IPS-NIHi7 (cell line): ENCODE results near the gene DOCK6.
A peak's percentile ranks its signal among the peaks of the same experiment; 100 is the strongest.

Source experiments
- DNase-seq: peaks from one replicate; pipeline ENCODE4 v3.0.0; 2012; ENCODE audit warnings: mixed read lengths; ENCODE audit errors: extremely low spot score

The DOCK6 gene

DNA sequence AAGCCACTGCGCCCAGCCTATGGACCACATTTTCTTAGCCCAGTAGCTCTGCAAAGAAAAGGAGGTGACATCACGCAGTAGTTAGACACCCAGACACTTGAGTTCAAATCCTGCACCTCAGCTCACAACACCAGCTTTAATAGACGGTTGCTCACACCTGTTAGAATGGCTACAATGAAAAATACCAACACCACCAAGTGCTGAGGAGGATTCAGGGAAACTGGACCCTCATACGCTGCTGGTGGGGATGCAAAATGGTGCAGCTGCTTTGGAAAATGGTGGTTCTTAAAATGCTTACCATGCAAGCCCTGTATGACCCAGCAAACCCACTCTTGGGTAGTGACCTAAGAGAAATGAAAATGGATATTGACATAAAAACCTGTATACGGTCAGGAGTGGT lies 11.7 kb upstream of the DOCK6 start:
- DNase-seq = no peak

DNA sequence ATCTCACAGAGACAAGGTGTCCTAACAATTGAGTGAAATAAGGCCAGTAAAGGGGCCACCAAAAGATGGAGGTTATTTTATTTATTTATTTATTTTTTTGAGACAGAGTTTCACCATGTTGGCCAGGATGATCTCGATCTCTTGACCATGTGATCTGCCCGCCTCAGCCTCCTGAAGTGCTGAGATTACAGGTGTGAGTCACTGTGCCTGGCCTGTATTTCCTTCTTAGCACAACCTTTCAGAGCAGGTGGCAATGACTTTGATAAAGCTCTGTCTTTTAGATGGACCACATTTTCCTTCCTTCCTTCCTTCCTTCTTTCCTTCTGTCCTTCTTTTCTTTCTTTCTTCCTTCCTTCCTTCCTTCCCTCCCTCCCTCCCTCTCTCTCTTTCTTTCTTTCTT lies 11.0 kb upstream of the DOCK6 start:
- no peak for DNase-seq

DNA sequence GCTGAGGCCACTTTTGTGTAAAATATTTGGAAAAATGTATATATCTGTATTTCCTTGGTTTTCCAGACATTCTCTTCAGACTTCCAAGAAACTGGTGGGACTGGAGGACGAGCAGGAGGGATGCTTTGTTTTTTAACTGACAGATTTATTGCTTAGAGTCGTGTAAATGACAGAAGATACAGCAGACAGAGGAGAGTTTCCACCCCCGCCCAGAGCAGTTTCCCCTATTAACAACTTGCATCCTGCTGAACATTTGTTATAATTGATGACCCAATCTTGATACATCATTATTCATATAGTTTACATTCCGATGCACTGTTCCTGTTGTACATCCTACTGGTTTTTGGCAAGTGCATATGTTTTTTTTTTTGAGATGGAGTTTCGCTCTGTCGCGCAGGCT lies 7.1 kb upstream of the DOCK6 start:
- DNase-seq = no peak

DNA sequence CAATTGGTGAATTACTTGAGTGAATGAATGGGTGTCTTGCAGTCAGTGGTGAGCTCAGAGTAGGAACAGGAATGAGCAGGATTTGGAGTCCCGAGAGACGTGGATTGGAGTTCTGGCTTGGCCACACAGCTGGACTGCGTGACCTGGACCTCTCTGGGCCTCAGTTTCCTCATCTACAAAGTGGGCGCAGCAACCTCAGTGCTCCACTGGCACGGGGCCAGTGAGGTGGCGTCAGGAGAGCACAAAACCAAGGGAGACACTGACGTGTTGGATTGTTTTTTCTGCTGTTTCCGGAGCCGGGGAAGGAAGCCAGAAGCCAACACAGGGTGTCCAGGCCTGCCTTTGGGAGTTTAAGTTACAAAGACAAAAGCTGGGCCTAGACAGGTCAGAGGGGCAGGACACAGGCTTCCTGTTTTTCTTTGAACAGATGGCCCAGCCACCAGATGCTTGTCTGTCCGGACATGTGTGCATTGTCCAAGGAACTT lies 6.5 kb upstream of the DOCK6 start:
- no peak for DNase-seq

DNA sequence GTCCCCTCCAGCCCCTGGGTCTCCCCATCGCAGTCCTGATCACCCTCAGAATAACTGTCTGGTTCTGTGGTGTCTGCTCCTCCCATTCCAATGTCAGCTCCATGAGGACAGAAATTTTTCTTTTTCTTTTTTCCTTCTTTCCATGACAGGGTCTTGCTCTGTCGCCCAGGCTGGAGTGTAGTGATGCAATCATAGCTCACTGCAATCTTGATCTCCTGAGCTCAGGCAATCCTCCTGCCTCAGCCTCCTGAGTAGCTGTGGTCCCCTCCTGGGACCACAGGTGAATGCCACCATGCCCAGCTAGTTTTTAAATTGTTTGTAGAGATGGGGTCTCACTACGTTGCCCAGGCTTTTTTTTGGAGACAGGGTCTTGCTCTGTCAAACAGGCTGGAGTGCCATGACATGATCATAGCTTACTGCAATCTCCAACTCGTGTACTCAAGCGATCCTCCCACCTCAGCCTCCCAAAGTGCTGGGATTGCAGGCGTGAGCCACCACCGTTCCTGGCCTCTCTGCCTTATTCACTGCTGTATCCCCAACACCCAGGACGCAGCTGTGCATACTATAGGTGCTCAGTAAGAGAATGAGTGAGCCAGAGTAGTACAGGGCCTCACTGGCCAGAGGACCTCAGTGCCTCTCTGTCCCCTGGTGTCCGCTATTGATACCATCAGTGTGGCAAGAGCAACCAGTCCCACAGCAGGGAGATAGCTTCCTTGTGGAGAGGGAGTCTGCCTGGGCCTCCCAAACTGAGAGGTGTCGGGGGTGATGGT lies 5.2 kb upstream of the DOCK6 start:
- DNase-seq = no peak

DNA sequence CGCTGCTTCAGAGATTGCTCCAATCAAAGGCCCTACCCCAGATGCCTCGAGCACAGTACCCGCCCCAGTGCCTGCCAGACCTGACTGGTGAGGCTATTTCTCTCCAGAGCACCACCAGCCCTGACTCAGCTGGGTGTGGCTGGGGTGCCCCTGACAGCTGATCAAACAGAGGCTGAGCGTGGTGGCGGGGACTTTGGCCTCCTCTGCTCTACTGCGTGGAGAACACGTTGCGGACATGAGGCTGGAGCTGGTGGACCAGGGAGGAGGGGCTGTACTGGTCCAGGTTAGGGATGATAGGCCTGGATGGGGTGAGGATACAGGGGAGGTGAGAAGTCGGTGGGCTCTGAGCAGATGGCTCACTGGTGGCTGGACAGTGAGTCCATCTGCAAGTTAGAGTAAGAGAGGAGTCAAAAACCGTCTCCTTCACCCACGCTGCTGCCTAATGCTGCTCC lies 3.5 kb upstream of the DOCK6 start:
- no peak for DNase-seq

DNA sequence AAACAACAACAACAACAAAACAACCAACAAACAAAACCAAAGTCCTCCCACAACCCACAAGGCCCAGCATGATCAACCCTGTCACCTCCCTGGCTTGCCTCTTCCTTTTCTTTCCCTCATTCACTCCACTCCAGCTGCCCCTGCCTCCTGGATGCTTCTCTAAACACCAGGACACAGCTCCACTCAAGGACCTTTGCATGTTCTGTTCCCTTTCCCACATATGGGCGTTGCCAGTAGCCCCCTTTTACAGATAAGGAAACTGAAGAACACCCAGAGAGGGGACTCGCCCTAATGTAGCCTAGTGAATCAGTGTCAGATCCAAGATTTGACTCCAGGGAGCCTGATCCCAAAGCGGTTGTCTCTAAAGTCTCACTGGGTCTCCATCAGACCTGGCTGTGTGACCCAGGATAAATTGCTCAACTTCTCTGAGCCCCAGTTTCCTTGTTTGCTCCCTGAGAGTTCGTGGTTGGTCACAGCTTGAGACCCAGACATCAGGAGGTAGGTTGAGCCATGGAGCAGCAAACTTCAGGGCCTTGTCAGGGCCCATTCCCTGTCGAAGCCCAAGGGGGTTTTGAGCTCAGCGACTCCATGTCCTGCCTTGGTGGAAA lies 3.0 kb upstream of the DOCK6 start:
- DNase-seq = no peak

DNA sequence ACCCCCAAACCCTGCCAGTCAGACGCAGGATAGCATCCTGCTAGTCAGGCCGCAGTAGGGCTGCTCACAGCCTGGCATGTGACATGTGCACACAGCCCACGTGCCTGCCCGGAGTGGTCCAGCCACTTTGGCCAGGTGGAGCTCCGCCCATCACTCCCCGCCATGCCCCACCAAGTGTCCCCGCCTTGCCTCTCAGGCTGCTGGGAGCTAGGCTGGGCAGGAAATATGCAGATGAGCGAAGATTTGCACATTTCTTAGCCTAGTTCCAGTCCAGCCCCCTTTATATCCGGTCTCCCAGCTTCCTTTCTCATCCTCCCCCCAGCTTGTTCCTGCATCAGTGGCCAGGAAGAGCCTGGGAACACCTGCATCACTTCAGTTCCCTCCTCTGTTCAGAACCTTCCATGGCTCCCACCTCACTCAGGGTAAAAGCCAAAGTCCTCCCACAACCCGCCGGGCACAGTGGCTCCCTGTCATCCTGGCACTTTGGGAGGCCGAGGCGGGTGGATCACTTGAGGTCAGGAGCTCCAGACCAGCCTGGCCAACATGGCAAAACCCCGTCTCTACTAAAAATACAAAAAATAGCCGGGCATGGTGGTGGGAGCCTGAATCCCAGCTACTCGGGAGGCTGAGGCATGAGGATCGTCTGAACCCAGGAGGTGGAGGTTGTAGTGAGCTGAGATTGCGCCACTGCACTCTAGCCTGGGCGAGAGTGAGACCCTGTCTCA lies 2.3 kb upstream of the DOCK6 start:
- peak; percentile 67 for DNase-seq

DNA sequence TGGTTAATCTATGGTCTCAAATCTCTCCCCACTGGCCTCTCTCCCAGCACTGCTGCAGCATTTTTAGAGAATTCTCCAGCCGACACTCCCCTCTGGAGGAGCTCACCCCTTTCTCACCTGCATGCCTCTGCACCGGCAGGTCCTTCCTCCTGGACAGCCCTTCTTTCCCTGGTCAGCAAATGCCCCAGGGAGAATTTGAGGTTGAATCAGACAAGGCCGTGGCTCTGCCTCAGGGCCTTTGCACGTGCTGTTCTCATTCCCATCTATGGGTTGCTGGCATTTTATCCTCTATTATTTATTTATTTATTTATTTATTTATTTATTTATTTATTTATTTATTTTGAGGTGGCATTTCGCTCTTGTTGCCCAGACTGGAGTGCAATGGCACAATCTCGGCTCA lies 1.4 kb upstream of the DOCK6 start:
- no peak for DNase-seq

DNA sequence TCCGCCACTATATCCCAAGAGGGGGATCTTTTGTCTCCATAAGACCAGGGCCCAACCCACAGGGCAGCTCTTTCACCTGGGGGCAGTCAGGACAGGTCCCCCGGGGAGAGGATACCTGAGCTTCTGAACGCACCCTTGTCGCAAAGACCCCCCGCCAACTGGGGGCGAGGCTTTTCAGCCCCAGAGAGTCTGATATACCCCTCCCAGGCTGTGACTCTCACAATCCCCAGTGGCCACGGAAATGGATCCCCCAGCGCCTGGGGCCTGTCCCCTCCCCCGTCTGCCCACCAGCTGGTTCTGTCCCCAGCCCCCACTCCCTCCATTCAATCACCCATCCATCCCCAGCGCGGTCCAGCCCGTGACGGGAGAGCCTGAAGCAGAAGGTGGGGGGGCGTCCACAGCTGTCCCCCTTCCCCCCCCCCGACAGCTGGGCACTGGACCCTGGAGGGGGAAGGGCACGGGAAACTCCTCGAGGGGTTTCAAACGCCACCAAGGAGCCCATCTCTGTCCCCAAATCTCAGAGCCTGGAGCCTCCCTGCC lies 823 bp downstream of the DOCK6 start:
- peak; percentile 46 for DNase-seq

DNA sequence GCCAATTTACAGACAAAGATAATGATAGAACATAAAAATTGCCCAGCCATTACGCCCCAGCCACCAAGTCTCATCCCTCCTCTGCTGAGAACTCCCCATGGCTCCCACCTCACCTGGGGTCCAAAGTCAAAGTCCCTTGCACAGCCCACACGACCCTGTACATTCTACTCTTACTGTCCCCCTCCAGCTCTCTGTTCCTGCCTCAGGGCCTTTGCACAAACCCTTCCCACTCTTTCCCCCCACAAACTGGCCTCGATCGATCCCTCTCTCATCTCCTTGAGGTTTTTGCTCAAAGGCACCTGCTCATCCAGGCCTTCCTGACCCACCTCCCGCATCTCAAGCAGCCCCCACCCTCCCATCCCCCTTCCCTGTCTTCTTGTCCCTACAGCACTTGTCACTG lies 1.3 kb downstream of the DOCK6 start:
- DNase-seq = no peak

DNA sequence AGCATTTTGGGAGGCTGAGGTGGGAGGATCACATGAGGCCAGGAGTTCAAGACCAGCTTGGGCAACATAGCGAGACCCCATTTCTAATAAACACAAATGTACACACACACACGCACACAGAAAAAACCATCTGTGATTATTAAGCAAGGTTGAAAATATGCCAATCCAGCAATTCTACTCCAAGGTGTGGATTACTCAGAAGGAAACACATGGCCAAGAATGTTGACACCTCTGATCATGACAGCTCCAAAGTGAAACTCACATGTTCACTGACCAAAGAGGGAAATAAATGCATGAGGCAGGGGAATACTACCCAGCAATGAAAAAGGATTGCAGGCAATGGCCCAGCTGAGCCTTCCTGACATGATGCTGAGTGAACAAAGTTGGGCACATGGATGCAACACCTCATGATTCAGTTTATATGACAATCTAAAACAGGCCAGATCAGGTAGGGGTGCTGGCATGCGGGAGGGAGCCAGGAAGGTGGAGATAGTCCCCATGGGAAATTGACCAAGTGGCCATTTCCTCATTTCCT lies 4.4 kb downstream of the DOCK6 start:
- no peak for DNase-seq

DNA sequence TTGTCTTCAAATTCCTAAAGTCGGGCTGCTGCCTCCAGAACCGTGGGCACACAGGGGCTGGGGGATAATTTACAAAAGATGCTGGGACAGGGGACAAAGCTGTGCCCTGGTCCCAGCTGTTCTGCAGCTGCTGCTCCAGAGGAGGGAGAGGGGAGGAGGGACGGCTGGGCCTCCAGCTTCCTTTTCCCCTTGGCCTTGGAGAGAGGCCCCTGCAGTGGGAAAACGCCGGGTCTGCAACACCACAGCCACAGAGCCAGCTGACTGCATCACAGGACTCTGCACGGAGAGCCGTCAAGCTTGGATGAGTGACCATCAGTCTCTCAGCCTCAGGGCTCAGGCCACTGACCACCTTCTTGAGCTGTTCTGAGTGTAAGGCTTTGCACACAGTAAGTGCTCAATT lies 6.1 kb downstream of the DOCK6 start:
- DNase-seq = no peak

DNA sequence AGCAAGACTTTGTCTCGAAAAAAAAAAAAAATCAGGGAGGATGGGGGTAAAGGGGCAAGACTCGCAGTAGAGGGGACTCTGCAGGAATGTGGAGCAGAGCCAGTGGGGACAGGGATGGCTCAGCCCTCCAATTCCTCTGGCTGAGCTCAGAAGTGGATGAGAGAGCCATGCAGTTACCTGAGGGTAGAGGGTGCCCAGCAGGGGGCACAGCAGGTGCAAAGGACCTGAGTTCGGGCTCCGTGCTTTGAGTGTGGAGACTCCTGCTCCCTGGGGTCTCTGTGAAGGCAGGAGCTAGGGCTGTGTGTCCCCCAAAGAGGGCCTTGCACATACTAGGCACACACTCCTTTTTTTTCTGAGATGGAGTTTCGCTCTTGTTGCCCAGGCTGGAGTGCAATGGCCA lies 7.7 kb downstream of the DOCK6 start:
- no peak for DNase-seq

DNA sequence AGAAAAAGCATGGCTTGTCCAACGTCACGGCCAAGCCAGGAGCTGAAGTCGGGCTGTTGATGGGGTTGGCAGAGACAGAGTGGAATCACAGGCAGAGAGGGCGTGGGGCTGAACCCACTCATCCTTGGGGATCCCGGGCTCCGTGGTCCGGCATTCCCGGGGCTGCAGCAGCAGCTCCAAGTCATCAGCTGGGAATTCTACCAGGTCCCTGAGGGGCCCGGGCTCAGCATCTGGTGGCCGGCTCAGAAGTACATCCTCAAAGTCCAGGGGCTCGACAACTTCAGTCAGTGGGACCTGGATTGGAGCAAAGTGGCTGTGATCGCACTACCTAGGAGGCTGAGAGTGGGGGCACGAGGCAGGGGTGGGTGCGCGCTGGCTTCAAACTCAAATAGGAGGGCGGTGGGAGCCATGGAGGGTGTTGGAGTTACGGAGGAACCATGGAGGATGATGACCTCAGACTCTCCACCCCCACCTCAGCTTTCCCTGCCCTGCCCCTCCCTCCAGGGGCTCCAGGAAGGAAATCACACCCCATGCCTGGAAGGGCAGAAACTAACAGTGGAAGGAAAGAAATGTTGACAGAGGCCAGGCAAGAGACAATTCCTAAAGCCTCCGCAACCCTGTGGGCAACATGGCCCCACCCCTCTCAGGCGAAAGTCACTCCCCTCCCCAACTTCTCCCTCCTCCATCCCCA lies 9.5 kb downstream of the DOCK6 start:
- DNase-seq = no peak

DNA sequence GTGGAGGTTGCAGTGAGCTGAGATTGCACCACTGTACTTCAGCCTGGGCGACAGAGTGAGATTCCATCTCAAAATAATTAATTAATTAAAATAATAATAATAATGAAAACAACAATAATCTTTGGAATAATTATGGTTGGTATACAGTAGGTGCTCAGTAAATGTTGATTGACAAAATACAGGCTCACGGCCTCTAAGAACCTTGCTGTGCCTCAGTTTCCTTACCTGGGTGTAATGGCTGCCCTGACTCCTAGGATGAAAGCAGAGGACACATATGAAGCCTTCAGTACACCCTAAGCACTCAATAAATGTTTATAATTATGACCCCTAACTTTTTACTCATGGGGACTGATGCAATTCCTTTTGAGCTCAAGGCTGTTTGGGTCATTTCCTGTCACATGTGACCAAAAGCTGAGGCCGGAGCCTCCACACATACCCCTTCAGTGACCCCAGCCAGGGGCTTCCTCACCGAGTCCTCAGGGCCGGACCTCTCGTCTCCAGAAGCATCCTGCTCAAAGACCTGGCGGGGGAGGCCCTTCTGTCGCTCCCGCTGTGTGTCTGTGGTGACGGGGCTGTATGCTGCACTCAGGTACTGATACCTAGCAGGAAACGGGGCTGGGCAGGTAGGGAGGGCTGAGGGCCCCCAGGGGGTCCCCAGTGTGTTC lies 10.5 kb downstream of the DOCK6 start:
- no peak for DNase-seq

DNA sequence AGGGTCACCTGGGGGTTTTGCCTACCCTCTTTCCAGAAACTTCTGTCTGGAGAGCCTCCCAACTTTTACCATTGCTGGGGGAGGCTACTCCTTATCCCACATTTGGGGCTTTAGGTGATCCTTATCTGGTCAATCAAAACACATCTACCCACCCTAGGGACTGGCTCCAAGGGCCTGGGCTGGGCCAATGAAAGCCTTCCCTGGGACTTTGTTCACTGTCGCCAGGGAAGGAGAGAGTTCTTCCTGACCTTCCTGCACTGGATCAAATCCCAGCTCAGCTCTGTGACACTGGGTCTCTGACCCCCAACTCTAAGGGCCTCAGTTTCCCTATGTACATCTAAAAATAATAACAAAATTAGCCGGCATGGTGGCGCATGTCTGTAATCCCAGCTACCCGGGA lies 11.1 kb downstream of the DOCK6 start:
- no peak for DNase-seq

DNA sequence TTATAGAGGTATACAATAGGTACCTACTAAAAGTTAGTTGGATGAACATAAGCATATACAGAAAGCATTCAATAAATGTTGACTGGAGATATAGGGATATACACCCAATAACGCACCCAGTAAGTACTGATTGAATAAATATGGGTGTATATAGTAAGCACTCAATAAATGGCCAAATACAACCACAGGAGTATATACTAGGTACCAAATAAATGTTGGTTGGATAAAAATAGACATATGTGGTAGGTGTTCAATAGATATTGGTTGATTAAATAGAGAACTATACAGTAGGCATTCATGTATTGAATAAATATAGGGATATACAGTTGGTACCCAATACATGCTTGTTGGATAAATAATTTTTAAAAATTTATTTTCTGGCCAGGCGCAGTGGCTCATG lies 13.5 kb downstream of the DOCK6 start:
- DNase-seq = no peak

DNA sequence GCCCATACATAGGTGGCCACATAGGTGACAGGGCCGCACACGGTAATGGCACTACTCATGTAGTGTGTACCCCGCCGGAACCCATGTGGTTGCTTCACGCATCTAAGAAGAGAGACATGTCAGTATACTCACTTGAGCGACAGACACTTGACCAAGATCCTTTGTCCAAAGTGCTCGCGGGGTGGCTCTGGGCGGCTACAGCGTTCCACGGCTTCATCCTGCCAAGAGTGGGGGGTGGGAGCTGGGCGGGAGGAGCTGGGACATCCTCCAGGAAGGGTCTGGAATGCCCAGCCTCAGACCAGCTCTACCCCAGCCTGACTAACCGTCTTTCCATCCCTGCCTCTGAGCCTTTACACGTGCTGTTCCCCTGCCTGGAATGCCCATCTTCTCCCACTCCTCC lies 14.4 kb downstream of the DOCK6 start:
- DNase-seq = no peak

DNA sequence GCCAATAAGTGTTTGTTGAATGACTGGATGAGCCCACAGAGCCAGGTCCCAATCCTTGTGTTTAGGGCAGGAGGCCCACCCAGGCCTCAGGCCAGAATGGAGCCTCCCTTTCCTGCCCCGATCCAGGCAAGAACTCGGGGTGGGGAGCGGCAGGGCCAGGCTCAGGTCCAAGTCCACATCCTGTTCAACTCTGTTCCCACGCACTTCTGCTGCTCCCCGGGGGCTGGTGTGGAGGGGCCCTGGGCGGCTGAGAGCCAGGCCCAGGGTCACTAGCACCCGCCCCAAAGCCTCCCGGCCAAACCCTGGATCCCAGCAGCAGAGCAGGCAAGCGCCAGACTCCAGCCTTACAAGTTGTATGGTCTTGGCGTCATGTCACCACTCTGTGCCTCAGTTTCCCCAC lies 14.9 kb downstream of the DOCK6 start:
- DNase-seq = no peak

DNA sequence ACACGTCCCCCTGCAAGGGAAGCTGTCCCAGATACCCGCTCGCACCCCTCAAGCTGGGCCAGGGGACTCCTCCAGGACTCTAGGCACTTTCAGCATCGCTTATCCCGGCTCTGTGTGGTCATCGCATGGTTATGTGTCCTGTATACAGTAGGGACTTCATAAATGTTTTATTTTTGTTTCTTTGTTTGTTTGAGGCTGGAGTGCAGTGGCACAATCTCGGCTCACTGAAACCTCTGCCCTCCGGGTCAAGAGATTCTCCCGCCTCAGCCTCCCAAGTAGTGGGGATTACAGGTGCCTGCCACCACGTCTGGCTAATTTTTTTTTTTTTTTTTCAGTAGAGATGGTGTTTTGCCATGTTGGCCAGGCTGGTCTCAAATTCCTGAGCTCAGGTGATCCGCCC lies 15.4 kb downstream of the DOCK6 start:
- DNase-seq = no peak
